H1 (cell line): ENCODE measurements around the gene IFT74.

ENCODE experiments used
- CHD1 ChIP-seq: IDR thresholded peaks from 2 replicates; pipeline ENCODE4 v1.6.1; 2012; ENCODE audit warnings: low read depth, low read length, improper control_type of control experiment
- CHD2 ChIP-seq: IDR thresholded peaks from 2 replicates; pipeline ENCODE4 v1.6.1; 2012; ENCODE audit warnings: low read length, improper control_type of control experiment
- CTCF ChIP-seq, 3 experiments: IDR thresholded peaks; 1 replicate in 2 of 3; 2 replicates in 1 of 3; pipeline versions ENCODE4 v1.5.1 to v1.6.1; 2011; ENCODE audit warnings: low read length in 3 of 3, mild to moderate bottlenecking in 3 of 3, inconsistent platforms in 2 of 3, low read depth in 1 of 3, moderate library complexity in 1 of 3; ENCODE audit not compliant: insufficient read depth in 1 of 3; ENCODE audit errors: control extremely low read depth in 1 of 3
- EZH2 ChIP-seq: fragments of 200-600 bp; sonication (generic); IDR thresholded peaks from 2 replicates; pipeline ENCODE4 v1.7.1; 2012; ENCODE audit warnings: low read depth, mild to moderate bottlenecking, moderate library complexity, low read length, inconsistent platforms; ENCODE audit not compliant: severe bottlenecking
- HDAC6 ChIP-seq: IDR thresholded peaks from one replicate; pipeline ENCODE4 v1.7.1; 2012; ENCODE audit warnings: low read depth, mild to moderate bottlenecking, inconsistent platforms, low read length, moderate library complexity
- KDM5A ChIP-seq: fragments of 200-600 bp; IDR thresholded peaks from 2 replicates; pipeline ENCODE4 v1.7.1; 2012; ENCODE audit warnings: mild to moderate bottlenecking, low read length, inconsistent platforms, mixed read lengths
- POLR2A ChIP-seq, 2 experiments: IDR thresholded peaks; 1 replicate in 1 of 2; 2 replicates in 1 of 2; pipeline ENCODE4 v1.6.1; 2011; ENCODE audit warnings: low read depth in 2 of 2, low read length in 2 of 2, mild to moderate bottlenecking in 2 of 2; ENCODE audit errors: control extremely low read depth in 1 of 2
- TBP ChIP-seq: IDR thresholded peaks from 2 replicates; pipeline ENCODE4 v1.6.1; 2011; ENCODE audit warnings: low read depth, low read length, improper control_type of control experiment
- YY1 ChIP-seq: IDR thresholded peaks from 2 replicates; pipeline ENCODE4 v1.6.1; 2011; ENCODE audit warnings: low read depth, mild to moderate bottlenecking, low read length

- TF ChIP-seq YY1 (no peak), CHD2 (no peak), KDM5A (no peak), TBP (no peak), CHD1 (no peak), CTCF (IDR thresholded peaks at IDR 0.05; ENCODE audit: control extremely low read depth in 1 of 3, insufficient read depth in 1 of 3, low read depth in 1 of 3, low read length in 3 of 3) (no peak), POLR2A (IDR thresholded peaks at IDR 0.05; ENCODE audit: control extremely low read depth in 1 of 2, low read depth in 2 of 2, low read length in 2 of 2) (no peak), EZH2 (no peak), HDAC6 (no peak)
Observed at GRCh38 chr9:27090711-27091110, 134.5 kb downstream of the IFT74 start.
